ENCODE results near the gene CHD6. TPM values are rescaled to one million over a fixed set of nuclear protein-coding genes. Genes with fewer than 3 reads are reported as not detected.
A peak's percentile ranks its signal among the peaks of the same experiment; 100 is the strongest.

The CHD6 gene
- total and polyA plus RNA-seq, 2 experiments from 2014 or later: 41.0 to 158 TPM

DNA sequence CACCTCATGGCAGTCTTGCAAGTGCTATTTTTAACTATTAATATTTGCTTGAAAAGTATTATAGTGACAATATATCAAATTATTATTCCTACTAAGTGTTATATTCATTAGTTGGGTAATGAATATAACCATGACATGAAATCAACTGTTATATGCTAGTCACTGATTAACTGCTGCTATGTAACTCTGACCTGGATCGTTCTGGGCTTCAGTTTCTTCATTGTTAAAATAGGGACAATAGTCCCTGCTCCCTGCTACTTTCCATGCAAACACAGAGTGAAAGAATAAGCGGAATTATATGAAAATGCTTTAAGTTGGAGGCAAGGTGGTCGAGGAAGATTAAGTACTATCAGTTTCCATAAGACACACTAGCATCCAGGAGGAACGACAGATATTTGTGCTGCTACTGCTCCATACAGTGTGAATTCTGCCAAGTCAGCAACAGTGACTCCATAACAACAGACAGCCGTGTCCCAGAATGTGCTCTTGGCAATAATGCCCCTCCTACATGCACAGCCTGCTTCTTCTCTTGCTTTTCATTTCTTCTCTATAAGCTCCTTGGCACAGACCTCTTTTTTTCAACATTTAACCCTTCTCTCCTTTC, 107.2 kb downstream of the CHD6 start:
- Histone ChIP-seq H3K9me2 (ENCODE audit: insufficient read depth) (no peaks in the 10 kb centered on the region), H3K4me3 (no peak overlapping the region), H3F3A (replicated peaks; ENCODE audit: low read depth) (no peaks in the 10 kb centered on the region; the same call in 1 of the 2 replicates), H2AFZ (no peak overlapping the region), H3K4me2 (no peak overlapping the region), H3K4me1 (ENCODE audit: insufficient read depth) (peaks cover 25% of the 10 kb centered on the region; the same call in 1 of the 2 replicates), H3K27me3 (ENCODE audit: insufficient read depth) (no peaks in the 10 kb centered on the region), H3K79me2 (replicated peaks; ENCODE audit: insufficient read depth) (peaks cover 37% of the 10 kb centered on the region), H3K36me3 (ENCODE audit: insufficient read depth) (0 out of 2 replicates have a peak, but pooled peaks cover 2% of the 10 kb centered on the region), H4K20me1 (replicated peaks; ENCODE audit: insufficient read depth) (peaks cover 26% of the 10 kb centered on the region; the same call in 1 of the 2 replicates), H3K27ac (ENCODE audit: low read depth) (no peak overlapping the region)
- ATAC-seq (no peak), DNase-seq (ENCODE audit: low spot score) (no peak)
- Mint-ChIP-seq H3K36me3 (ENCODE audit: low read depth) (peaks cover 22% of the 10 kb centered on the region), H3K9me3 (no peaks in the 10 kb centered on the region), H3K4me1 (peaks cover 38% of the 10 kb centered on the region), H3K27me3 (ENCODE audit: insufficient read depth, low read depth, poor library complexity) (no peaks in the 10 kb centered on the region), H3K4me3 (no peak overlapping the region), H3K27ac (peak overlapping the region; percentile 17)
- TF ChIP-seq ZNF114 (CRISPR knock-in tag; IDR thresholded peaks at IDR 0.05) (no peak), ZNF462 (CRISPR knock-in tag; IDR thresholded peaks at IDR 0.05) (no peak), EZH2 (IDR thresholded peaks at IDR 0.05; ENCODE audit: low read depth, unreplicated experiment) (no peak), CTCF (conservative IDR thresholded peaks at IDR 0.05; ENCODE audit: low read depth in 2 of 2) (no peak), ZNF331 (CRISPR knock-in tag; IDR thresholded peaks at IDR 0.05; ENCODE audit: low read depth) (no peak), NANOG (IDR thresholded peaks at IDR 0.05; ENCODE audit: borderline replicate concordance) (no peak), CREB1 (CRISPR knock-in tag; IDR thresholded peaks at IDR 0.05; ENCODE audit: low read depth) (no peak)
- TF ChIP-seq, protein P1, sequence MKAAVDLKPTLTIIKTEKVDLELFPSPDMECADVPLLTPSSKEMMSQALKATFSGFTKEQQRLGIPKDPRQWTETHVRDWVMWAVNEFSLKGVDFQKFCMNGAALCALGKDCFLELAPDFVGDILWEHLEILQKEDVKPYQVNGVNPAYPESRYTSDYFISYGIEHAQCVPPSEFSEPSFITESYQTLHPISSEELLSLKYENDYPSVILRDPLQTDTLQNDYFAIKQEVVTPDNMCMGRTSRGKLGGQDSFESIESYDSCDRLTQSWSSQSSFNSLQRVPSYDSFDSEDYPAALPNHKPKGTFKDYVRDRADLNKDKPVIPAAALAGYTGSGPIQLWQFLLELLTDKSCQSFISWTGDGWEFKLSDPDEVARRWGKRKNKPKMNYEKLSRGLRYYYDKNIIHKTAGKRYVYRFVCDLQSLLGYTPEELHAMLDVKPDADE (IDR thresholded peaks at IDR 0.05): no peak
